GM18951 (cell line): ENCODE results near the gene ZFP90.

Experiments
- POLR2A ChIP-seq: IDR thresholded peaks from 4 replicates; pipeline ENCODE4 v1.6.1; 2011; ENCODE audit warnings: mild to moderate bottlenecking; ENCODE audit not compliant: insufficient read length, insufficient read depth; ENCODE audit errors: extremely low read depth
- in situ Hi-C: fragments of 300-500 bp; cut with MboI; formaldehyde crosslinking; loops from one replicate; pipeline ENCODE4 v1.12.0; 2022; ENCODE audit warnings: low sequenced_read_pairs, mixed read lengths, inconsistent platforms; ENCODE audit not compliant: unreplicated experiment

Gene ZFP90

GRCh38 chr16:68506331-68507053 is 32.6 kb upstream of the ZFP90 start:
- in situ Hi-C loops: no loop called here
- no peak for TF ChIP-seq POLR2A

GRCh38 chr16:68508013-68508412 is 31.1 kb upstream of the ZFP90 start:
- in situ Hi-C loops: no loop called here

GRCh38 chr16:68508641-68509240 is 30.4 kb upstream of the ZFP90 start:
- in situ Hi-C loops: no loop called here
- no peak for TF ChIP-seq POLR2A

More at GRCh38 chr16:68508013-68508412, 31.1 kb upstream of the ZFP90 start:
- no peak for TF ChIP-seq POLR2A

GRCh38 chr16:68509381-68509780 is 29.7 kb upstream of the ZFP90 start:
- in situ Hi-C loops: no loop called here
- no peak for TF ChIP-seq POLR2A

- in situ Hi-C loops: loop anchor here (10.0 kb wide), 1 partner anchor 116 kb away; no protein-coding TSS in a partner anchor
- TF ChIP-seq POLR2A: no peak
Measured at GRCh38 chr16:68510775-68511174, 28.3 kb upstream of the ZFP90 start.

GRCh38 chr16:68512183-68512582 is 26.9 kb upstream of the ZFP90 start:
- in situ Hi-C loops: loop anchor here (10.0 kb wide), 1 partner anchor 117 kb away; no protein-coding TSS in a partner anchor
- no peak for TF ChIP-seq POLR2A

- TF ChIP-seq POLR2A: no peak
- in situ Hi-C loops: loop anchor here (10.0 kb wide), 1 partner anchor 118 kb away; no protein-coding TSS in a partner anchor
Measured at GRCh38 chr16:68512742-68513141, 26.3 kb upstream of the ZFP90 start.

GRCh38 chr16:68514511-68514910 is 24.6 kb upstream of the ZFP90 start:
- in situ Hi-C loops: loop anchor here (10.0 kb wide), 1 partner anchor 120 kb away; no protein-coding TSS in a partner anchor
- no peak for TF ChIP-seq POLR2A

GRCh38 chr16:68517606-68518166 is 21.4 kb upstream of the ZFP90 start:
- in situ Hi-C loops: loop anchor here (10.0 kb wide), 1 partner anchor 123 kb away; no protein-coding TSS in a partner anchor
- no peak for TF ChIP-seq POLR2A

GRCh38 chr16:68519225-68519745 is 19.8 kb upstream of the ZFP90 start:
- in situ Hi-C loops: loop anchor here (10.0 kb wide), 1 partner anchor 124 kb away; no protein-coding TSS in a partner anchor
- no peak for TF ChIP-seq POLR2A

- TF ChIP-seq POLR2A: no peak
- in situ Hi-C loops: no loop called here
Measured at GRCh38 chr16:68520649-68521086, 18.4 kb upstream of the ZFP90 start.

GRCh38 chr16:68524069-68524820 is 14.8 kb upstream of the ZFP90 start:
- in situ Hi-C loops: no loop called here
- TF ChIP-seq POLR2A: no peak
